GM23338 (cell line): Measurements from ENCODE around the gene SMAD1.

Experiments
- CREB1 ChIP-seq: fragments of 250-450 bp; sonication (Bioruptor Pico); IDR thresholded peaks from 2 replicates; pipeline ENCODE4 v1.5.0; 2020; ENCODE audit warnings: low read depth, mild to moderate bottlenecking, moderate library complexity
- EZH2 ChIP-seq: fragments of 200-600 bp; sonication (generic); IDR thresholded peaks from one replicate; pipeline ENCODE4 v1.8.0; 2017; ENCODE audit warnings: antibody characterized with exemption, mild to moderate bottlenecking, low read depth; ENCODE audit not compliant: unreplicated experiment
- POLR2AphosphoS5 ChIP-seq: IDR thresholded peaks from 2 replicates; pipeline ENCODE4 v1.6.1; 2016; ENCODE audit warnings: antibody characterized with exemption, low read depth
- TF ChIP-seq, protein P1 (sequence below), 2 experiments: fragments of 200-600 bp in 1 of 2; sonication (generic) in 1 of 2; conservative IDR thresholded peaks; 2 replicates each; pipeline versions ENCODE4 v1.5.1 to v1.6.1; 2016 to 2017; ENCODE audit warnings: antibody characterized with exemption in 2 of 2, low read depth in 2 of 2, mild to moderate bottlenecking in 2 of 2, moderate library complexity in 1 of 2
- TF ChIP-seq, protein P2 (sequence below): IDR thresholded peaks from 2 replicates; pipeline ENCODE4 v1.6.1; 2016; ENCODE audit warnings: antibody characterized with exemption

- TF ChIP-seq, protein P1, sequence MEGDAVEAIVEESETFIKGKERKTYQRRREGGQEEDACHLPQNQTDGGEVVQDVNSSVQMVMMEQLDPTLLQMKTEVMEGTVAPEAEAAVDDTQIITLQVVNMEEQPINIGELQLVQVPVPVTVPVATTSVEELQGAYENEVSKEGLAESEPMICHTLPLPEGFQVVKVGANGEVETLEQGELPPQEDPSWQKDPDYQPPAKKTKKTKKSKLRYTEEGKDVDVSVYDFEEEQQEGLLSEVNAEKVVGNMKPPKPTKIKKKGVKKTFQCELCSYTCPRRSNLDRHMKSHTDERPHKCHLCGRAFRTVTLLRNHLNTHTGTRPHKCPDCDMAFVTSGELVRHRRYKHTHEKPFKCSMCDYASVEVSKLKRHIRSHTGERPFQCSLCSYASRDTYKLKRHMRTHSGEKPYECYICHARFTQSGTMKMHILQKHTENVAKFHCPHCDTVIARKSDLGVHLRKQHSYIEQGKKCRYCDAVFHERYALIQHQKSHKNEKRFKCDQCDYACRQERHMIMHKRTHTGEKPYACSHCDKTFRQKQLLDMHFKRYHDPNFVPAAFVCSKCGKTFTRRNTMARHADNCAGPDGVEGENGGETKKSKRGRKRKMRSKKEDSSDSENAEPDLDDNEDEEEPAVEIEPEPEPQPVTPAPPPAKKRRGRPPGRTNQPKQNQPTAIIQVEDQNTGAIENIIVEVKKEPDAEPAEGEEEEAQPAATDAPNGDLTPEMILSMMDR (conservative IDR thresholded peaks at IDR 0.05; ENCODE audit: low read depth in 2 of 2), result no peak
- no peak for TF ChIP-seq EZH2
- no peak for TF ChIP-seq POLR2AphosphoS5
- TF ChIP-seq, protein P2, sequence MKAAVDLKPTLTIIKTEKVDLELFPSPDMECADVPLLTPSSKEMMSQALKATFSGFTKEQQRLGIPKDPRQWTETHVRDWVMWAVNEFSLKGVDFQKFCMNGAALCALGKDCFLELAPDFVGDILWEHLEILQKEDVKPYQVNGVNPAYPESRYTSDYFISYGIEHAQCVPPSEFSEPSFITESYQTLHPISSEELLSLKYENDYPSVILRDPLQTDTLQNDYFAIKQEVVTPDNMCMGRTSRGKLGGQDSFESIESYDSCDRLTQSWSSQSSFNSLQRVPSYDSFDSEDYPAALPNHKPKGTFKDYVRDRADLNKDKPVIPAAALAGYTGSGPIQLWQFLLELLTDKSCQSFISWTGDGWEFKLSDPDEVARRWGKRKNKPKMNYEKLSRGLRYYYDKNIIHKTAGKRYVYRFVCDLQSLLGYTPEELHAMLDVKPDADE, result no peak
- TF ChIP-seq CREB1, result no peak
Measured at GRCh38 chr4:145546175-145546915, 64.7 kb downstream of the SMAD1 start.
